A549 (cell line): Measurements from ENCODE around the gene SLC6A4. TPM values are rescaled to one million over a fixed set of nuclear protein-coding genes. Genes with fewer than 3 reads are reported as not detected.

Experiments
- ATAC-seq, 2 experiments: fragments of 200-7000 bp in 1 of 2; fragments of >200 bp in 1 of 2; cut with Nextera tagmentation in 1 of 2; cut with Tn5 transposase in 1 of 2; 3 replicates each; pipeline versions ENCODE4 v1.8.0 to v1.9.1; 2018 to 2020; ENCODE audit warnings: mild to moderate bottlenecking in 1 of 2, moderate library complexity in 1 of 2
- CTCF ChIA-PET: fragments of 300-600 bp; sonication (Branson Sonifier 250); formaldehyde crosslinking; extraction: SDS; loops from one replicate; lab custom pipeline; 2021; ENCODE audit warnings: antibody characterized with exemption, inconsistent platforms; lab: Yijun Ruan, JAX
- POLR2A ChIA-PET: fragments of 350-600 bp; formaldehyde crosslinking; extraction: SDS; loops from one replicate; lab custom pipeline; 2021; ENCODE audit warnings: antibody characterized with exemption, inconsistent platforms; lab: Yijun Ruan, JAX
- DNase-seq, 2 experiments: peaks; one replicate each; pipeline versions ENCODE4 v3.0.0 to v3.0.0-alpha.2; 2011 to 2016; ENCODE audit warnings: low read depth in 1 of 2, low spot score in 1 of 2
- FAIRE-seq: peaks from 2 replicates; lab custom pipeline; 2011; peaks lifted over from hg19 to GRCh38; lab: Jason Lieb, UNC
- H3K27ac ChIP-seq, 2 experiments: fragments of >200 bp; sonication (Bioruptor Twin); formaldehyde crosslinking; 3 replicates each; pipeline ENCODE4 v1.5.1; 2016 to 2017
- H3K4me1 ChIP-seq: fragments of >200 bp; sonication (Bioruptor Twin); formaldehyde crosslinking; 3 replicates; pipeline ENCODE4 v1.6.1; 2016
- H3K4me2 ChIP-seq: fragments of >200 bp; sonication (Bioruptor Twin); formaldehyde crosslinking; 3 replicates; pipeline ENCODE4 v1.6.1; 2016
- H3K4me3 ChIP-seq: fragments of >200 bp; sonication (Bioruptor Twin); formaldehyde crosslinking; 3 replicates; pipeline ENCODE4 v1.5.1; 2016
- H3K9me3 ChIP-seq: fragments of >200 bp; sonication (Bioruptor Twin); formaldehyde crosslinking; 3 replicates; pipeline ENCODE4 v1.6.1; 2016
- BHLHE40 ChIP-seq: IDR thresholded peaks from 2 replicates; pipeline ENCODE4 v1.6.1; 2012; ENCODE audit warnings: low read depth, low read length, inconsistent platforms
- CBX2 ChIP-seq: fragments of 200-600 bp; sonication (generic); IDR thresholded peaks from 2 replicates; pipeline ENCODE4 v1.6.1; 2016; ENCODE audit warnings: low read depth, mild to moderate bottlenecking, borderline replicate concordance
- CBX8 ChIP-seq: fragments of 200-600 bp; sonication (generic); IDR thresholded peaks from 2 replicates; pipeline ENCODE4 v1.6.1; 2016
- CHD4 ChIP-seq: fragments of 200-600 bp; sonication (generic); IDR thresholded peaks from 2 replicates; pipeline ENCODE4 v1.6.1; 2016; ENCODE audit warnings: antibody characterized with exemption, mild to moderate bottlenecking, borderline replicate concordance
- EHF ChIP-seq: fragments of 250-450 bp; sonication (Bioruptor Pico); IDR thresholded peaks from 2 replicates; pipeline ENCODE4 v1.5.0; 2020; ENCODE audit warnings: mild to moderate bottlenecking
- EHMT2 ChIP-seq: fragments of 200-600 bp; sonication (generic); IDR thresholded peaks from 2 replicates; pipeline ENCODE4 v1.6.1; 2016; ENCODE audit warnings: antibody characterized with exemption, low read depth, mild to moderate bottlenecking, moderate library complexity
- EP300 ChIP-seq, 2 experiments: fragments of >200 bp; sonication (Bioruptor Twin); formaldehyde crosslinking; IDR thresholded peaks; 2 replicates in 1 of 2; 3 replicates in 1 of 2; pipeline ENCODE4 v1.6.1; 2016 to 2017
- FOXS1 ChIP-seq: fragments of 250-450 bp; sonication (Bioruptor Pico); IDR thresholded peaks from 2 replicates; pipeline ENCODE4 v1.5.0; 2020; ENCODE audit warnings: mild to moderate bottlenecking, moderate library complexity
- GATA3 ChIP-seq: IDR thresholded peaks from 2 replicates; pipeline ENCODE4 v1.6.1; 2012; ENCODE audit warnings: borderline replicate concordance
- HDAC2 ChIP-seq: fragments of 200-600 bp; sonication (generic); IDR thresholded peaks from 2 replicates; pipeline ENCODE4 v1.6.1; 2016
- HEYL ChIP-seq: fragments of 250-450 bp; sonication (Bioruptor Pico); IDR thresholded peaks from 2 replicates; pipeline ENCODE4 v1.8.0; 2021; ENCODE audit warnings: mild to moderate bottlenecking, moderate library complexity
- KDM5A ChIP-seq: fragments of 200-600 bp; sonication (generic); IDR thresholded peaks from 2 replicates; pipeline ENCODE4 v1.6.1; 2016; ENCODE audit warnings: antibody characterized with exemption, mild to moderate bottlenecking
- MAFK ChIP-seq: fragments of 450-650 bp; IDR thresholded peaks from 2 replicates; pipeline ENCODE4 v1.6.1; 2014; ENCODE audit not compliant: partially characterized antibody
- MAZ ChIP-seq: fragments of 150-350 bp; IDR thresholded peaks from 2 replicates; pipeline ENCODE4 v1.6.1; 2014; ENCODE audit warnings: antibody characterized with exemption, low read depth, low read length, borderline replicate concordance
- MYC ChIP-seq: IDR thresholded peaks from 2 replicates; pipeline ENCODE4 v1.6.1; 2012; ENCODE audit warnings: mild to moderate bottlenecking, inconsistent platforms, low read length, improper control_type of control experiment, borderline replicate concordance
- PHF8 ChIP-seq: fragments of 200-600 bp; sonication (generic); IDR thresholded peaks from 2 replicates; pipeline ENCODE4 v1.6.1; 2016; ENCODE audit warnings: low read depth, mild to moderate bottlenecking, antibody characterized with exemption, moderate library complexity, borderline replicate concordance
- POLR2A ChIP-seq: IDR thresholded peaks from 2 replicates; pipeline ENCODE4 v1.6.1; 2012; ENCODE audit warnings: mild to moderate bottlenecking, low read length
- RARB ChIP-seq: fragments of 250-450 bp; sonication (Bioruptor Pico); IDR thresholded peaks from 2 replicates; pipeline ENCODE4 v1.8.0; 2021; ENCODE audit warnings: mild to moderate bottlenecking, moderate library complexity
- RCOR1 ChIP-seq: fragments of 150-350 bp; IDR thresholded peaks from 2 replicates; pipeline ENCODE4 v1.6.1; 2014; ENCODE audit warnings: antibody characterized with exemption, low read length, low read depth
- RFX5 ChIP-seq: fragments of 450-650 bp; IDR thresholded peaks from 2 replicates; pipeline ENCODE4 v1.7.1; 2014; ENCODE audit warnings: antibody characterized with exemption, mild to moderate bottlenecking, moderate library complexity
- RNF2 ChIP-seq: fragments of 200-600 bp; sonication (generic); IDR thresholded peaks from 2 replicates; pipeline ENCODE4 v1.6.1; 2016; ENCODE audit warnings: low read depth, mild to moderate bottlenecking, antibody characterized with exemption, moderate library complexity, borderline replicate concordance
- SMC3 ChIP-seq: fragments of >200 bp; sonication (Bioruptor Twin); formaldehyde crosslinking; IDR thresholded peaks from 3 replicates; pipeline ENCODE4 v1.6.1; 2018; ENCODE audit warnings: inconsistent platforms
- TFCP2L1 ChIP-seq: fragments of 250-450 bp; sonication (Bioruptor Pico); IDR thresholded peaks from 2 replicates; pipeline ENCODE4 v1.5.0; 2021; ENCODE audit warnings: mild to moderate bottlenecking
- ZC3H11A ChIP-seq: fragments of 450-650 bp; IDR thresholded peaks from 2 replicates; pipeline ENCODE4 v1.6.1; 2014; ENCODE audit warnings: antibody characterized with exemption, mild to moderate bottlenecking
- ZFP36 ChIP-seq: fragments of 450-650 bp; IDR thresholded peaks from 2 replicates; pipeline ENCODE4 v1.6.1; 2014; ENCODE audit warnings: borderline replicate concordance; ENCODE audit not compliant: partially characterized antibody
- ZNF302 ChIP-seq: fragments of 250-450 bp; sonication (Bioruptor Pico); IDR thresholded peaks from 2 replicates; pipeline ENCODE4 v1.9.0; 2021; ENCODE audit warnings: inconsistent platforms, mild to moderate bottlenecking, moderate library complexity
- ZSCAN20 ChIP-seq: fragments of 250-450 bp; sonication (Bioruptor Pico); IDR thresholded peaks from 2 replicates; pipeline ENCODE4 v1.8.0; 2022; ENCODE audit warnings: mild to moderate bottlenecking, moderate library complexity
- WGBS: methylation state at CpG from one replicate; pipeline ENCODE4 v1.1.6; 2017; ENCODE audit errors: missing lambda C conversion rate; 5-methylcytosine and 5-hydroxymethylcytosine counted together
- polyA plus RNA-seq, 4 experiments: library from polyadenylated mRNA; depleted of rRNA in 3 of 4; stranded (reverse); fragments of >200 nt; fragmentation: RNase III in 1 of 4; extraction: RNeasy Plus Mini Kit Qiagen cat#74134 plus additional on column Dnase treatment in 1 of 4; gene quantifications; 2 replicates in 3 of 4; 3 replicates in 1 of 4; pipeline ENCODE4 v1.2.3, GENCODE V29; 2011 to 2017
- TF ChIP-seq, protein P1 (sequence below): fragments of 250-450 bp; sonication (Bioruptor Pico); IDR thresholded peaks from 2 replicates; pipeline ENCODE4 v1.5.0; 2021; ENCODE audit warnings: mild to moderate bottlenecking, moderate library complexity, borderline replicate concordance
- TF ChIP-seq, protein P2 (sequence below): IDR thresholded peaks from 2 replicates; pipeline ENCODE4 v1.6.1; 2012; ENCODE audit warnings: low read depth, borderline replicate concordance
- TF ChIP-seq, protein P3 (sequence below): fragments of >200 bp; sonication (Bioruptor Twin); formaldehyde crosslinking; IDR thresholded peaks from 2 replicates; pipeline ENCODE4 v1.6.1; 2016
- TF ChIP-seq, protein P4 (sequence below): IDR thresholded peaks from 2 replicates; pipeline ENCODE4 v1.6.1; 2012
- TF ChIP-seq, protein P5 (sequence below): IDR thresholded peaks from 2 replicates; pipeline ENCODE4 v1.6.1; 2012

SLC6A4 gene
- polyA plus RNA-seq, 2 of the 4 experiments (the other 2 are of a cell fraction), result 0.12 TPM; not detected in 1

DNA sequence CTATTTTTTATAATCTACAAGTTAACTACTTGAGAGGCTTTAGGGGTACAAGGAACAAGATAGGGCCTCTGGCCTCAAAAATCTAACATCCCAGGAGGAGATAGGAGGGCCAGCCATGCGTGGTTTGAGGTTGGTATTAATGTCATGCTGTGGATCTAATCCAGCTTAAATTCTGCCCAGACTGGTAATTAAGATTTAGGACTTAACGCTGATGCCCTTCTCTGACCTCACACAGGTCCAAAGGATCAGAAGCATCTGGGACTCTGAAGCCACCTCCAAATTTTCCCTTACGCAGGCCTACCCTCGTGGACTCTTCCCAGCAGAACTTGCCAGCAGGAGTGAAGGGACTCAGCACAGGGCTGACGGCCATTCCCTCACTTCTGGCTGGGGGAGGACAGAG lies 15.1 kb downstream of the SLC6A4 start:
- DNase-seq, result no peak
- no peak for FAIRE-seq
- Histone ChIP-seq H3K9me3 (no peaks in the 10 kb centered on the region), H3K4me2 (no peak overlapping the region), H3K27ac (no peak overlapping the region), H3K4me3 (no peak overlapping the region), H3K4me1 (no peaks in the 10 kb centered on the region)
- ChIA-PET POLR2A (interaction anchor here (0.6 kb wide), 1 partner anchor 10 kb away, joined by 5 read pairs; no protein-coding TSS in a partner anchor), CTCF (interaction anchor here (0.6 to 1.7 kb wide), 7 partner anchors 16 to 289 kb away, joined by 3 to 12 read pairs (median 3); no protein-coding TSS in a partner anchor)
- WGBS, result 73% methylated on average over 5 of the region's 5 CpGs
- ATAC-seq, result no peak
- TF ChIP-seq, protein P1, sequence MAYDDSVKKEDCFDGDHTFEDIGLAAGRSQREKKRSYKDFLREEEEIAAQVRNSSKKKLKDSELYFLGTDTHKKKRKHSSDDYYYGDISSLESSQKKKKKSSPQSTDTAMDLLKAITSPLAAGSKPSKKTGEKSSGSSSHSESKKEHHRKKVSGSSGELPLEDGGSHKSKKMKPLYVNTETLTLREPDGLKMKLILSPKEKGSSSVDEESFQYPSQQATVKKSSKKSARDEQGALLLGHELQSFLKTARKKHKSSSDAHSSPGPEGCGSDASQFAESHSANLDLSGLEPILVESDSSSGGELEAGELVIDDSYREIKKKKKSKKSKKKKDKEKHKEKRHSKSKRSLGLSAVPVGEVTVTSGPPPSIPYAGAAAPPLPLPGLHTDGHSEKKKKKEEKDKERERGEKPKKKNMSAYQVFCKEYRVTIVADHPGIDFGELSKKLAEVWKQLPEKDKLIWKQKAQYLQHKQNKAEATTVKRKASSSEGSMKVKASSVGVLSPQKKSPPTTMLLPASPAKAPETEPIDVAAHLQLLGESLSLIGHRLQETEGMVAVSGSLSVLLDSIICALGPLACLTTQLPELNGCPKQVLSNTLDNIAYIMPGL (CRISPR knock-in tag), result no peak
- TF ChIP-seq PHF8 (no peak), MAZ (no peak), ZSCAN20 (CRISPR knock-in tag) (no peak), ZFP36 (no peak), SMC3 (no peak), POLR2A (no peak), EP300 (IDR thresholded peaks at IDR 0.05) (no peak), RARB (CRISPR knock-in tag) (no peak), RNF2 (no peak), KDM5A (no peak), EHMT2 (no peak)

DNA sequence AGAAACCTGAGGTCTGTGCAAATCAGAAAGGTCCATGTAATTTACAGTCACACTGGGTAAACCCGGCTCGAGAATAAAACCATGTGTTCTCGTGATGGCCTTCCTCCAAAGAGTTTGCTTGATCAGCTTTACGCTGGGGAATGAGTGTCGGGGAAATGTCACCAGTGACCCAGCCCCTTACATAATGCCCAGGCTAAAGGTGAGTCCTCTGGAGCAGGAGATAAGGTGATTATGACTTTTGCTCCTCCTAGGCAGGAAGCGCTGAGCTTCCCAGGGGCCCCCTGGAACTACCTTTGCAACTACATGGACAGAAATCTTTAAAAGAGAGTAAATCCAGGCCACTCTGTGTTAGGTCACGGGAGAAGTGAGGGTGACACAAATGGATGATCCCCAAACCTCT lies 15.7 kb downstream of the SLC6A4 start:
- Histone ChIP-seq H3K4me1 (no peaks in the 10 kb centered on the region), H3K9me3 (no peaks in the 10 kb centered on the region), H3K27ac (no peak overlapping the region), H3K4me3 (no peak overlapping the region), H3K4me2 (no peak overlapping the region)
- DNase-seq (no peak), FAIRE-seq (no peak), ATAC-seq (no peak)
- CTCF ChIA-PET, result interaction anchor here (0.6 to 1.7 kb wide), 7 partner anchors 9 to 177 kb away, joined by 3 to 12 read pairs (median 4); no protein-coding TSS in a partner anchor
- POLR2A ChIA-PET, result no interaction called here
- TF ChIP-seq ZC3H11A (no peak), MYC (no peak), MAFK (no peak), GATA3 (no peak), HEYL (CRISPR knock-in tag) (no peak), RCOR1 (no peak), EP300 (IDR thresholded peaks at IDR 0.05) (no peak), CBX8 (no peak), BHLHE40 (no peak), TFCP2L1 (CRISPR knock-in tag) (no peak), ZFP36 (no peak), KDM5A (no peak)
- WGBS, result 58% methylated on average over 7 of the region's 7 CpGs

DNA sequence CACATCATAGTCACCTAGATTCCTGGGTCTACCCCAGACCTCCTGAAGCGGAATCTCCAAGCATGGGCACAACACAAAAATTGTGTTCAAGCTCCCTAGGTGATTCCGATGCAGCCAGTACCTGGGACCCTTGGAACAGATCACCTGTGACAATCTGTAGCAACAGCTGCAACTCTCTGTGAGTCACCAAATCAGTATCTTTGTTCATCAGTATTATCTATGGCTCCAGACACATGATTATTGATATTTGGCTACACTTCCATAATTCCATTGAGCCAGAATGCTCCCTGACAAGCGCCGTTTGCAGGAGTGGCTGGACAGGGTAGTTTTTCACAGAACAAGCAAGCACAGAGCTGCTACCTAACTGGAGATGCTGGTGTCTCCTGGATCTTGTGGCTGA lies 16.2 kb downstream of the SLC6A4 start:
- CTCF ChIA-PET, result interaction anchor here (0.6 to 1.7 kb wide), 8 partner anchors 9 to 177 kb away, joined by 3 to 12 read pairs (median 4); no protein-coding TSS in a partner anchor
- TF ChIP-seq SMC3 (no peak), GATA3 (no peak), KDM5A (no peak), EHF (CRISPR knock-in tag) (no peak), HDAC2 (no peak), ZFP36 (no peak), HEYL (CRISPR knock-in tag) (no peak), RFX5 (no peak), ZNF302 (no peak), RARB (CRISPR knock-in tag) (no peak), ZC3H11A (no peak), CBX2 (no peak), CBX8 (no peak), FOXS1 (CRISPR knock-in tag) (no peak), CHD4 (no peak)
- TF ChIP-seq, protein P2, sequence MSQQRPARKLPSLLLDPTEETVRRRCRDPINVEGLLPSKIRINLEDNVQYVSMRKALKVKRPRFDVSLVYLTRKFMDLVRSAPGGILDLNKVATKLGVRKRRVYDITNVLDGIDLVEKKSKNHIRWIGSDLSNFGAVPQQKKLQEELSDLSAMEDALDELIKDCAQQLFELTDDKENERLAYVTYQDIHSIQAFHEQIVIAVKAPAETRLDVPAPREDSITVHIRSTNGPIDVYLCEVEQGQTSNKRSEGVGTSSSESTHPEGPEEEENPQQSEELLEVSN, result no peak
- TF ChIP-seq, protein P3, sequence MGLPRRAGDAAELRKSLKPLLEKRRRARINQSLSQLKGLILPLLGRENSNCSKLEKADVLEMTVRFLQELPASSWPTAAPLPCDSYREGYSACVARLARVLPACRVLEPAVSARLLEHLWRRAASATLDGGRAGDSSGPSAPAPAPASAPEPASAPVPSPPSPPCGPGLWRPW, result no peak
- TF ChIP-seq, protein P4, sequence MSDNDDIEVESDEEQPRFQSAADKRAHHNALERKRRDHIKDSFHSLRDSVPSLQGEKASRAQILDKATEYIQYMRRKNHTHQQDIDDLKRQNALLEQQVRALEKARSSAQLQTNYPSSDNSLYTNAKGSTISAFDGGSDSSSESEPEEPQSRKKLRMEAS, result no peak
- TF ChIP-seq, protein P5, sequence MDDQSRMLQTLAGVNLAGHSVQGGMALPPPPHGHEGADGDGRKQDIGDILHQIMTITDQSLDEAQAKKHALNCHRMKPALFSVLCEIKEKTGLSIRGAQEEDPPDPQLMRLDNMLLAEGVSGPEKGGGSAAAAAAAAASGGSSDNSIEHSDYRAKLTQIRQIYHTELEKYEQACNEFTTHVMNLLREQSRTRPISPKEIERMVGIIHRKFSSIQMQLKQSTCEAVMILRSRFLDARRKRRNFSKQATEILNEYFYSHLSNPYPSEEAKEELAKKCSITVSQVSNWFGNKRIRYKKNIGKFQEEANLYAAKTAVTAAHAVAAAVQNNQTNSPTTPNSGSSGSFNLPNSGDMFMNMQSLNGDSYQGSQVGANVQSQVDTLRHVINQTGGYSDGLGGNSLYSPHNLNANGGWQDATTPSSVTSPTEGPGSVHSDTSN, result no peak
- TF ChIP-seq, all 56 proteins: peak for 0
- FAIRE-seq (no peak), DNase-seq (no peak), ATAC-seq (no peak)
- Histone ChIP-seq H3K9me3 (no peaks in the 10 kb centered on the region), H3K4me2 (no peak overlapping the region), H3K27ac (no peak overlapping the region), H3K4me3 (no peak overlapping the region), H3K4me1 (no peaks in the 10 kb centered on the region)
- POLR2A ChIA-PET, result no interaction called here
- WGBS, result 90% methylated on average over 4 of the region's 4 CpGs
